HG03064 (cell line): Measurements from ENCODE around the gene FAM117B.
A peak's percentile ranks its signal among the peaks of the same experiment; 100 is the strongest.

ENCODE experiments used
- ATAC-seq: cut with Tn5 transposase; IDR thresholded peaks from one replicate; pipeline ENCODE4 v1.9.1; 2021; ENCODE audit warnings: low read depth; ENCODE audit not compliant: unreplicated experiment

FAM117B gene

GRCh38 chr2:202634556-202635427 is at the start of gene FAM117B:
FAM117B (plus strand) TSS chr2:202634969; CDS start chr2:202635188, 219 bp downstream.
- peak; percentile 72 for ATAC-seq

GRCh38 chr2:202588647-202589581 is 45.9 kb upstream of the FAM117B start:
- no peak for ATAC-seq

DNA sequence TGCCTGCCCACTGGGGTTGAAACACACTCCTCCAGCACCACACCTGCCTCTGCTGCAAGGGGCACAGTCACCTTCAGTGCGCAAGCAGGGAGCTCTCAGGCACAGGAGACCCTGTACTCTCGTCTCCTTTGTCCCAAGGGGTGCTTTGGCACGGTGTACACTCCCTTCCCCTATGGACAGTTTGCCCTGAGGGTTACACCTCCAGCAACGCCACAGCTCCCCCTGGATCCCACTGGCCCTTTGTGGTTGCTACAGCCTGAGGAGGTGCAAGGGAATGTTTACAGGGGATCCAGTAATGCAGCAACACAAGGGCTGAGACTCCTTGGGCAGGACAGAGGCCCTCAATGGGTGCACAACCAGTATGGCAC is 45.2 kb upstream of the FAM117B start:
- ATAC-seq: no peak

DNA sequence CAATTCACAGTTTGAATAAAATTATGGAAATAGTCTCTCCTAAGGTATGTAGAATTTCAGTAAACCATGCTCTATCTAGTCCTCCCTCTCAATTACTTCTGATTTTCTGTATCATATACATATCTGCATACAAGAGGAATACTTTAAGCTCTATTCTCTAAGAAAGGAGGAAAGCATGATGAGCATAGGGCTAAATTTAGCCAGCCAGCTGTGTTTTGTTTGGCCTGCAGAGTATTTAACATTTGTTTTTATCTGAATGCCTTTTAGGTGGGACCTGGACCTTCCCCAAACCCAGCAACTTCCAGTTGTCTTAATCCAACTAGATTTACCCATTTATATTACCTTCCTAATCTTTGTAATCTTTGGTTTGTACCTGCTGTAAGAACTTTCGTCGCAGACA is 42.2 kb upstream of the FAM117B start:
- no peak for ATAC-seq

- no peak for ATAC-seq
Measured at GRCh38 chr2:202599105-202599504, 35.7 kb upstream of the FAM117B start.

DNA sequence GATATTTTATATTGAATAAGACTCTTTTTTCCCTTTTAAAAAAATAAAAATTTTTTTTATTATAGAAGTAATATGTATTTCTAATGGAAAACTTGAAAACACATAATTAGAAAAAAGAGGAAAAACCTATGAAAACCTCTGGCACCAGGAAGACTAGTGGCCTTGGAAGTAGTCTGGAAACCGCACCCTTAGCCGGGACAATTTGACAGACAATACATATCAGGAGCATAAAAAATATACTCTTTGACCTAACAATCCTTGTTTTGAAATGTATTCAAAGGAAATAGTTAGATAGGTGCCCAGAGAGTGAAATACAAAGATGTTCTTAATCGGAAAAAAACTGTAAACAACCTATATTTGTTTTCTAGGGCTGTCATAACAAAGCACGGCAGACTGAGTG is 34.9 kb upstream of the FAM117B start:
- no peak for ATAC-seq

DNA sequence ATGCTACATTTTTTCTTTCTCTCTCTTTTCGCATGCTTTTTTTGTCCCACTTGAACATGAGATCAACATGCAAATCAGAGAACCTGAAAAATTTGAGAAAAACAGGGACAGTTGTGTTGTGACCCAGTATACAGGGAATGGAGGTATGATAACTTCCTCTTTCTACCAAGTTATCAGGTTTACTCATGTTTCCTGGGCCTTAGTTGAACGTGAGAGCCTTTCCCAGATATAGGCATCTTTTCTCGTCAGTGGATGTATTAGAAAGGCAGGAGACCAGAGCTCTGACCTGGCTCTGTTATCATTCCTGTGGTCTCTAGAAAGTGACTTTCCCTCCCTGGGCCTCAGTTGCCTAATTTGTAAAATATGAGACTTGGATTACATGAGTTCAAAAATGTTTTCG is 30.1 kb upstream of the FAM117B start:
- ATAC-seq: no peak

- no peak for ATAC-seq
Measured at GRCh38 chr2:202605174-202605573, 29.6 kb upstream of the FAM117B start.

- peak; percentile 37 for ATAC-seq
Measured at GRCh38 chr2:202608142-202608852, 26.5 kb upstream of the FAM117B start.

DNA sequence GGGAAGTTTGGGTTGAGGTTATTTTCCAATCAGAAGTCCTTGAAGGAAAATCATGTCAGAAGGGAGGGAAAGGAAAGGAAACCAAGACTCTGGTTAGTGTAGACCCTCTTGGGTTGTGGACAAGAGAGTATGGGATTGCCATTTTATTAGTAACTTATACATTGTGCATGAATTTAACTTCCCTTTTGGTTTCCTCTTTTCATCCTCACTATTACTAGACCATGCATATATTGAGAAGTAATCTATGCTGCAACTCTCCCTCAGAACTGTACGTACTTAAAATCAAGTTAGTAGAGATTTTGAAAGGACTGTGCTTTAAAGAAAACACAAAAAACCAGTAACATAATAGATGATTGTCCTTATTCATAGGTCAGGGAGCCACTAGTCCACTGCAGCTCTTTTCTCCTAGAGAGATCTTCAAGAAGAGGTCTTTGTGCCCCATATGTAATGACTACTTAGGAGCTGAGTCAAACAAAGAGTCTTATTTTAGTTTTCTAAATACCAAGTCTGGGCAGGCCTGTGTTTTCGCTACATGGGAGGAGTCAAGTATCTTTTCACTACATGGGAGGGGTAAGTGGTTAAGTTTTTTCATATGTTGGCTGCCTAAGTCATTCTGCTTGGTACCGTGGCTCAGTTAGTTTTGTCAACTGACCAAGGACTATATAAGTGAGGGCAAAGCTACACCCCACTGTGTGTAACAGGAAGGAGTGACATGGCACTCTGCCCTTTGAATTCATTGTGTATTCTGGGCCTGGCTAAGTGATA is 25.2 kb upstream of the FAM117B start:
- ATAC-seq: peak; percentile 89

DNA sequence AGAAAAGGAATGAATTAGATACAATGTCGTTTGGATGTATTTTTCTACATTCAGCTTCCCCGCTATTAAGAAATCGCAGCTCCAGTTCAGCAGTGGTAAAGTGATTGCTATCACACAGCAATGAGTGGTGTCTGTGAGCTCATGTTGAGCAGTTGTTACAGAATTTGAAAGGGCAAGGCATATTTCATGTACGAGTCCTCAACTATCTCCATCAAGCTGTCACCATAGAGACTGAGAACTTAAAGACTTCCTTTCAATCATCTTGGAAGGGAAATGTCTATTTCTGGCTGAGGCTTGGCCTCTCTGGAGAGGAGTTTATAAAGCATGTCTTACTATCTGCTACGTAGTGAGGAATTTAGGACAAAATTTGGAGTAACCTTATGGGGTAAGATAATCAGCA is 24.4 kb upstream of the FAM117B start:
- ATAC-seq: no peak

DNA sequence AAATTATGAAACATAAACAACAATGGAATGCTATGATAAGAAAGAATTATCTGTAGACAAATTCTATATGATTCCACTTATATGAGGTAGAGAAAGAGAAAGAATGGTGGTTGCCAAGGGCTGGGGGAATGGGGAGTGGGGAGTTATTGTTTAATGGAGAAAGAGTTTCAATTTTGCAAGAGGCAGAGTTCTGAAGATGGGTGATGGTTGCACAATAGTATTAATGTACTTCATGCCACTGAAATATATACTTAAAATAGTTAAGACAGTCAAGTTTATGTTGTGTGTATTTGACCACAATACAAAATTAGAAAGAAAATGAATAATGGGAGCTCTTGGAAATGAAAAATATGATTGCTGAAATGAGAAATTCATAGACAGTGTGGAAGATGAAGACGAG is 22.6 kb upstream of the FAM117B start:
- ATAC-seq: no peak

DNA sequence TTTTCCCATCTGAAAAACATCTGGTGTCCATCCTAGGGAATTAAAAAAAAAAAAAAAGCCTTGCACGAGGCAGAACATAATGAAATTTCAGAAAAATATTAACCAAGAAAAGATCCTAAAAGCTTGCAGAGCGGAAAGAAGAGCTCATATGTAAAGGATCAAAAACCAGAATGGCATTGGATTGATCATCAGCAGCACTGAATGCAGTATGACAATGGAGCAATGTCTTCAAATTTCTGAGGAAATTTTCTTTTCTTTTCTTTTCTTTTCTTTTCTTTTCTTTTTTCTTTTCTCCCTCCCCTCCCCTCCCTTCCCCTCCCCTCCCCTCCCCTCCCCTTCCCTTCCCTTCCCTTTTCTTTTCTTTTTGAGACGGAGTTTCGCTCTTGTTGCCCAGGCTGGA is 21.3 kb upstream of the FAM117B start:
- no peak for ATAC-seq

- ATAC-seq: no peak
Measured at GRCh38 chr2:202624133-202624532, 10.6 kb upstream of the FAM117B start.

GRCh38 chr2:202627042-202627441 is 7.7 kb upstream of the FAM117B start:
- ATAC-seq: no peak

GRCh38 chr2:202628646-202629198 is 6.0 kb upstream of the FAM117B start:
- ATAC-seq: no peak

DNA sequence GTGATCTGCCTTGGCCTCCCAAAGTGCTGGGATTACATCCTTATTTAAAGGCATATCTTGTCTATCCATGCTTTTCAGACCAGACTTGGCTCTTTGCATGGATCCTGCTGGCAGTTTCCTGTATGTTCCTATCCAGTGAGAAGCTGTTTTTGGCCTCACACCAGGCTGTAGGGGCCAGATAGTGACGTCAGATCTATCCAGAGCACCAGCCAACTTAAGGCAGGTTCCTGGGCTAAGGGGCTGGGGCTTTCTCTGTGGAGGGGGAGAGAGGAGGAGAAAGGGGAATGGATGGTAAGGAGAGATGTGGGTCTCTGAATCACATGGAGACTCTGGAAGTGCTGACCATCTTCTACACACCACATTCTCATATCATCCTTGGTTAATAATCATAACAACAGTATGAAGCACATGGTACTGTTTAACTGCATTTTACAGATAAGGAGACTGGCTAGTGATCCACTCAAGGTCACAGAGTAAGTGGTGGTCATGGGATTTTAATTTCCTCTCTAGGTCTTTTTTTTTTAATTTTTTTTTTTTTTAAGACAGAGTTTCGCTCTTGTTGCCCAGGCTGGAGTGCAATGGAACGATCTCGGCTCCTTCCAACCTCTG is 2.0 kb upstream of the FAM117B start:
- ATAC-seq: no peak

- no peak for ATAC-seq
Measured at GRCh38 chr2:202633470-202633869, 1.3 kb upstream of the FAM117B start.

DNA sequence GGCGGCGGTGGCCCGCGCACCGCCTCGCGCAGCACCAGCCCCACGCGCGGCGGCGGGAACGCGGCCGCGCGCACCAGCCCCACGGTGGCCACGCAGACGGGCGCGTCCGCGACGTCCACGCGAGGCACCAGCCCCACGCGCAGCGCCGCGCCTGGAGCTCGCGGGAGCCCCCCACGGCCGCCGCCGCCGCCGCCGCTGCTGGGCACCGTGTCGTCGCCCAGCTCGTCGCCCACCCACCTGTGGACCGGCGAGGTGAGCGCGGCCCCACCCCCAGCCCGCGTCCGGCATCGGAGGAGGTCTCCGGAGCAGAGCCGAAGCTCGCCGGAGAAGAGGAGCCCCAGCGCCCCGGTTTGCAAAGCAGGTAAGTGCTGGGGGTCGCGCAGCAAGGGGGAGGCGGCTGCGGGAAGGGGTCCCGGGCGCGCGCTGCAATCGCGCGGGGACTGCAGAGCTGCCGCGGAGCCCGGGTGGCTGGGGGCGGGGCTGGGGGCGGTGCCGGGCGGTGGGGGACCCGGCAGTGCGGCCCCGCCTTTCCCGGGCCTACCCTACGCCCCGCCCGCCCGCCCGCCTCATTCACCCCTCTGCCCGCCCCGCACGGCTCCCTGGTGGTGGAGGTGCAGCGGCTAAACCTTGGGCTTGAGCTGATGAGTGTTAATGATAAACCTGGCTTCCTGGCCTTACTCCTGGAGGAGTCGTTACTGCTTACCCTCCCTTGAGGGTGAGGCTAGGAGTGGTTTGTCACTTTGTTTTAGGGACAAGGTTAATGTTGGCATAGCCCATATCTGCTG is 851 bp downstream of the FAM117B start:
- ATAC-seq: peak; percentile 67
